H1 (cell line): ENCODE data around the gene DRAXIN. TPM values are rescaled to one million over a fixed set of nuclear protein-coding genes. Genes with fewer than 3 reads are reported as not detected.
A peak's percentile ranks its signal among the peaks of the same experiment; 100 is the strongest.

Experiments
- ASH2L ChIP-seq: fragments of 200-600, 300-600 bp; sonication (generic); IDR thresholded peaks from one replicate; pipeline ENCODE4 v1.7.1; 2017; ENCODE audit warnings: low read length
- BCL11A ChIP-seq, 2 experiments: IDR thresholded peaks; one replicate each; pipeline ENCODE4 v1.6.1; 2011; ENCODE audit warnings: low read depth in 2 of 2, low read length in 2 of 2, mild to moderate bottlenecking in 2 of 2
- BRCA1 ChIP-seq: IDR thresholded peaks from 2 replicates; pipeline ENCODE4 v1.6.1; 2012; ENCODE audit warnings: low read depth, low read length, improper control_type of control experiment
- CBX5 ChIP-seq: fragments of 300-800, 300-1000 bp; sonication (generic); IDR thresholded peaks from 2 replicates; pipeline ENCODE4 v1.7.1; 2016; ENCODE audit warnings: antibody characterized with exemption, low read length, low read depth
- CHD2 ChIP-seq: IDR thresholded peaks from 2 replicates; pipeline ENCODE4 v1.6.1; 2012; ENCODE audit warnings: low read length, improper control_type of control experiment
- EGR1 ChIP-seq: IDR thresholded peaks from 2 replicates; pipeline ENCODE4 v1.6.1; 2011; ENCODE audit warnings: low read depth, low read length, borderline replicate concordance
- EZH2 ChIP-seq: fragments of 200-600 bp; sonication (generic); IDR thresholded peaks from 2 replicates; pipeline ENCODE4 v1.7.1; 2012; ENCODE audit warnings: low read depth, mild to moderate bottlenecking, moderate library complexity, low read length, inconsistent platforms; ENCODE audit not compliant: severe bottlenecking
- GABPA ChIP-seq: IDR thresholded peaks from 2 replicates; pipeline ENCODE4 v1.6.1; 2011; ENCODE audit warnings: mild to moderate bottlenecking, low read length, moderate library complexity, borderline replicate concordance; ENCODE audit not compliant: insufficient read depth
- JUN ChIP-seq: IDR thresholded peaks from 2 replicates; pipeline ENCODE4 v1.6.1; 2011; ENCODE audit warnings: low read depth, mild to moderate bottlenecking, improper control_type of control experiment, low read length
- KDM1A ChIP-seq: fragments of 200-600, 300-600 bp; sonication (generic); IDR thresholded peaks from 2 replicates; pipeline ENCODE4 v1.7.1; 2016; ENCODE audit warnings: mild to moderate bottlenecking, low read length, borderline replicate concordance
- KDM4A ChIP-seq: IDR thresholded peaks from one replicate; pipeline ENCODE4 v1.7.1; 2012; ENCODE audit warnings: low read depth, mild to moderate bottlenecking, moderate library complexity, low read length, inconsistent platforms; ENCODE audit not compliant: severe bottlenecking
- KDM5A ChIP-seq: fragments of 200-600 bp; IDR thresholded peaks from 2 replicates; pipeline ENCODE4 v1.7.1; 2012; ENCODE audit warnings: mild to moderate bottlenecking, low read length, inconsistent platforms, mixed read lengths
- NRF1 ChIP-seq: IDR thresholded peaks from 2 replicates; pipeline ENCODE4 v1.6.1; 2011; ENCODE audit warnings: mild to moderate bottlenecking, low read depth, low read length, improper control_type of control experiment
- POU5F1 ChIP-seq: IDR thresholded peaks from 2 replicates; pipeline ENCODE4 v1.6.1; 2011; ENCODE audit warnings: low read depth, mild to moderate bottlenecking, low read length, moderate library complexity
- RAD21 ChIP-seq, 2 experiments: IDR thresholded peaks in 1 of 2; conservative IDR thresholded peaks in 1 of 2; 2 replicates each; pipeline ENCODE4 v1.6.1; 2011; ENCODE audit warnings: low read depth in 2 of 2, low read length in 2 of 2, improper control_type of control experiment in 1 of 2, inconsistent platforms in 1 of 2, mild to moderate bottlenecking in 1 of 2, moderate library complexity in 1 of 2
- RBBP5 ChIP-seq: IDR thresholded peaks from 2 replicates; pipeline ENCODE4 v1.7.1; 2012; ENCODE audit warnings: low read depth, mild to moderate bottlenecking, inconsistent platforms, low read length, moderate library complexity, borderline replicate concordance
- RNF2 ChIP-seq: fragments of 200-900, 300-1000 bp; sonication (generic); IDR thresholded peaks from 2 replicates; pipeline ENCODE4 v1.7.1; 2016; ENCODE audit warnings: borderline replicate concordance, low read depth, mild to moderate bottlenecking, antibody characterized with exemption, low read length; ENCODE audit not compliant: poor library complexity, severe bottlenecking; ENCODE audit errors: missing control alignments
- SIX5 ChIP-seq: IDR thresholded peaks from 2 replicates; pipeline ENCODE4 v1.6.1; 2011; ENCODE audit warnings: mild to moderate bottlenecking, low read depth, low read length
- SP2 ChIP-seq: IDR thresholded peaks from 2 replicates; pipeline ENCODE4 v1.6.1; 2012; ENCODE audit warnings: mild to moderate bottlenecking, low read length, inconsistent platforms
- TAF7 ChIP-seq: optimal IDR thresholded peaks from 2 replicates; pipeline ENCODE3; 2011; ENCODE audit warnings: low read depth, mild to moderate bottlenecking, inconsistent platforms, low read length, moderate library complexity, borderline replicate concordance
- YY1 ChIP-seq: IDR thresholded peaks from 2 replicates; pipeline ENCODE4 v1.6.1; 2011; ENCODE audit warnings: low read depth, mild to moderate bottlenecking, low read length
- polyA plus RNA-seq, 7 experiments: library from polyadenylated mRNA; depleted of rRNA in 3 of 7; stranded (reverse) in 5 of 7; unstranded in 2 of 7; fragments of >200 nt in 5 of 7; fragments of 200-250 nt in 2 of 7; gene quantifications; 1 replicate in 5 of 7; 2 replicates in 1 of 7; 4 replicates in 1 of 7; pipeline versions ENCODE4 v1.2.1 to v1.2.3, GENCODE V29; 2011 to 2013; ENCODE audit warnings: missing spikeins in 2 of 7, mixed read lengths in 2 of 7
- total RNA-seq: library from RNA; stranded (reverse); fragmentation: NEBNext Ultra II Directional; extraction: Animal tissue kit (Norgen Biotek cat#: 25700); gene quantifications from 2 replicates; pipeline ENCODE4 v1.2.1, GENCODE V29; 2021
- TF ChIP-seq, protein P1 (sequence below): IDR thresholded peaks from 2 replicates; pipeline ENCODE4 v1.6.1; 2012; ENCODE audit warnings: low read length, inconsistent platforms
- TF ChIP-seq, protein P2 (sequence below): IDR thresholded peaks from 2 replicates; pipeline ENCODE4 v1.6.1; 2012; ENCODE audit warnings: inconsistent platforms

Gene DRAXIN
- total and polyA plus RNA-seq, 2 of the 8 experiments (the other 6 are each of a cell fraction or from before 2014, with no cell fraction given): 4.6 to 17.6 TPM

DNA sequence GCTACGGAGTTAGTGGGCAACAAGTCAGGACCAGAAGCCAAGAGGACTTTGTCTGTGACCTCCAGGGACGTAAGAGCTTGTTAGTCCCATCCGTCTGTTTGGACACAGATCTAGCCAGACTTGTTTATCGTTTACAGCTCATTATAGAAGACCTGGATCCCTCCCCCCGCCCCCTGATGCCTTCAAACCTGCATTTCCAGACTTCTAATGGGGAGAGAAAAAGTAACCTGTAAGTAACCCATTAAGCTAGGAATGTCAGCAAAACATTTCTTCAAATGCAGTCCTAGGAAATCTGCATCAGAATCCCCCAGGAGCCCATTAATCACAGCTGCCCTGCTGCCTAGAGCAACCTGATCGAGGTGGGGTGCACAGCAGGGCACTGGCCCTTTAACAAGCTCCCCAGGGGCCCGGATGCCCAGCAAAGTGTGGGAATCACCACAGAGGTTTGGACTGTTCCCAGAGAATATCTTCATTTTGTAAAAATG, 9.2 kb upstream of the DRAXIN start (continued):
- TF ChIP-seq, protein P1, sequence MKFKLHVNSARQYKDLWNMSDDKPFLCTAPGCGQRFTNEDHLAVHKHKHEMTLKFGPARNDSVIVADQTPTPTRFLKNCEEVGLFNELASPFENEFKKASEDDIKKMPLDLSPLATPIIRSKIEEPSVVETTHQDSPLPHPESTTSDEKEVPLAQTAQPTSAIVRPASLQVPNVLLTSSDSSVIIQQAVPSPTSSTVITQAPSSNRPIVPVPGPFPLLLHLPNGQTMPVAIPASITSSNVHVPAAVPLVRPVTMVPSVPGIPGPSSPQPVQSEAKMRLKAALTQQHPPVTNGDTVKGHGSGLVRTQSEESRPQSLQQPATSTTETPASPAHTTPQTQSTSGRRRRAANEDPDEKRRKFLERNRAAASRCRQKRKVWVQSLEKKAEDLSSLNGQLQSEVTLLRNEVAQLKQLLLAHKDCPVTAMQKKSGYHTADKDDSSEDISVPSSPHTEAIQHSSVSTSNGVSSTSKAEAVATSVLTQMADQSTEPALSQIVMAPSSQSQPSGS: no peak; the same call in 1 of the 2 replicates
- TF ChIP-seq, protein P2, sequence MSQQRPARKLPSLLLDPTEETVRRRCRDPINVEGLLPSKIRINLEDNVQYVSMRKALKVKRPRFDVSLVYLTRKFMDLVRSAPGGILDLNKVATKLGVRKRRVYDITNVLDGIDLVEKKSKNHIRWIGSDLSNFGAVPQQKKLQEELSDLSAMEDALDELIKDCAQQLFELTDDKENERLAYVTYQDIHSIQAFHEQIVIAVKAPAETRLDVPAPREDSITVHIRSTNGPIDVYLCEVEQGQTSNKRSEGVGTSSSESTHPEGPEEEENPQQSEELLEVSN: no peak
- TF ChIP-seq EZH2 (no peak), ASH2L (no peak), KDM1A (no peak), KDM5A (no peak), SIX5 (no peak), TAF7 (no peak), KDM4A (no peak), CBX5 (no peak), BCL11A (IDR thresholded peaks at IDR 0.05; ENCODE audit: low read depth in 2 of 2, low read length in 2 of 2) (peak in 1 of 2 experiments; percentile 24), YY1 (peak; percentile 11; the same call in 1 of the 2 replicates), POU5F1 (no peak), RBBP5 (peak; percentile 42; the same call in 1 of the 2 replicates), NRF1 (no peak), RNF2 (no peak), BRCA1 (no peak), JUN (no peak), RAD21 (IDR thresholded peaks at IDR 0.05 in 1 of 2, conservative IDR thresholded peaks at IDR 0.05 in 1 of 2; ENCODE audit: low read depth in 2 of 2, low read length in 2 of 2) (no peak), EGR1 (peak; percentile 35; the same call in 1 of the 2 replicates), CHD2 (no peak), SP2 (no peak), GABPA (no peak)
